ENCODE results near the gene CASK. TPM values are rescaled to one million over a fixed set of nuclear protein-coding genes. Genes with fewer than 3 reads are reported as not detected.

Gene CASK
- total and polyA plus RNA-seq, 8 donors = 7.3 to 82.0 (median 32.3) TPM

DNA sequence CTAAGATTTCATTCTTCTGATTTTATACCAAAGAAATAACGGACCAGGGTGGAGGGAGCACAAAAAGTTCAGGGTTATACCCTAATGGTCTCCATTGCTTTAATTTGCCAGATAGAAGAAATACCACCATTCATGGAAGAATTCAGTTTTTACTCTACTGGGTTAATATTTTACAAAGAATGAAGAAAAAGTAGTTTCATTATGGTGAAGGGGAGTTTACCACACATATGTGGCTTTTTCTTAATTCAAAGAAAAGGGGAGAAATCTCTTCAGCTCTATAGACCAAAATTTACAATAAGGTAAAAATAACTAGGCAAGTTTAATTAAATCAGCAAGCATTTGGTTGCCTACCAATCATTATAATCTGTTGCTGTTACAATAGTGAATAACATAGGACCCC is 37.6 kb downstream of the CASK start:
- H3K9me3 ChIP-seq = no peaks in the 10 kb centered on the region
- DNase-seq = no peak
- no peaks in the 10 kb centered on the region for H3K36me3 ChIP-seq
- H3K27me3 ChIP-seq = no peaks in the 10 kb centered on the region
- H3K4me3 ChIP-seq = no peak overlapping the region
- H3K4me1 ChIP-seq = peaks cover 0 to 5% (median 0%) of the 10 kb centered on the region in 4 donors
- H3K27ac ChIP-seq = no peak overlapping the region
- intact Hi-C loops (cut with DNase I; ENCODE audit: low total_unique reads) = no loop called here
- 72 to 92% (median 88%) methylated on average over 1 of the region's 1 CpG for WGBS, 5 donors
- TF ChIP-seq, protein P1, sequence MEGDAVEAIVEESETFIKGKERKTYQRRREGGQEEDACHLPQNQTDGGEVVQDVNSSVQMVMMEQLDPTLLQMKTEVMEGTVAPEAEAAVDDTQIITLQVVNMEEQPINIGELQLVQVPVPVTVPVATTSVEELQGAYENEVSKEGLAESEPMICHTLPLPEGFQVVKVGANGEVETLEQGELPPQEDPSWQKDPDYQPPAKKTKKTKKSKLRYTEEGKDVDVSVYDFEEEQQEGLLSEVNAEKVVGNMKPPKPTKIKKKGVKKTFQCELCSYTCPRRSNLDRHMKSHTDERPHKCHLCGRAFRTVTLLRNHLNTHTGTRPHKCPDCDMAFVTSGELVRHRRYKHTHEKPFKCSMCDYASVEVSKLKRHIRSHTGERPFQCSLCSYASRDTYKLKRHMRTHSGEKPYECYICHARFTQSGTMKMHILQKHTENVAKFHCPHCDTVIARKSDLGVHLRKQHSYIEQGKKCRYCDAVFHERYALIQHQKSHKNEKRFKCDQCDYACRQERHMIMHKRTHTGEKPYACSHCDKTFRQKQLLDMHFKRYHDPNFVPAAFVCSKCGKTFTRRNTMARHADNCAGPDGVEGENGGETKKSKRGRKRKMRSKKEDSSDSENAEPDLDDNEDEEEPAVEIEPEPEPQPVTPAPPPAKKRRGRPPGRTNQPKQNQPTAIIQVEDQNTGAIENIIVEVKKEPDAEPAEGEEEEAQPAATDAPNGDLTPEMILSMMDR (IDR thresholded peaks at IDR 0.05) = no peak
- TF ChIP-seq EP300 (IDR thresholded peaks at IDR 0.05) (no peak), POLR2AphosphoS5 (IDR thresholded peaks at IDR 0.05) (no peak), POLR2A (IDR thresholded peaks at IDR 0.05) (no peak)

DNA sequence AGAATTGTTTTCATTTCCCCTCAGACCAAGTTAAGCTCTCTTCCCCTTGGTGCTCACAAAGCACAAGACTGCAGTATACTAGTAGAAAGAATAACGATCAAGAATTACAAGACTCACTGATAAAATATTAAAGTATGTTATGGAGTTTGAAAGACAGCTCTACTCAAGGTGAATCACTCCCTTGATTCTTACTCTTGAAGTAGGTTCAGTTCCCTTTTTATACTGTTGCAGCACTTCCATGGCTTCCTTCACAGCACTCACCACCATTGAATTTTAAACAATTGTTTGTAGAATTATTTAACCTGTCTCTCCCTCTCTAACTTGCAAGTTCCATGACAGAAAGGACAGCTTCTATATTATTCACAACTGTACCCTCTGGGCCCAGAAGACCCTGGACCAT is 42.2 kb downstream of the CASK start:
- TF ChIP-seq, protein P1 (IDR thresholded peaks at IDR 0.05) = no peak
- TF ChIP-seq POLR2A (IDR thresholded peaks at IDR 0.05) (no peak), EP300 (IDR thresholded peaks at IDR 0.05) (no peak), POLR2AphosphoS5 (IDR thresholded peaks at IDR 0.05) (no peak)
- peaks cover 0 to 11% (median 0%) of the 10 kb centered on the region in 4 donors for H3K4me1 ChIP-seq
- WGBS, 5 donors = 48 to 82% (median 70%) methylated on average over 1 of the region's 1 CpG

DNA sequence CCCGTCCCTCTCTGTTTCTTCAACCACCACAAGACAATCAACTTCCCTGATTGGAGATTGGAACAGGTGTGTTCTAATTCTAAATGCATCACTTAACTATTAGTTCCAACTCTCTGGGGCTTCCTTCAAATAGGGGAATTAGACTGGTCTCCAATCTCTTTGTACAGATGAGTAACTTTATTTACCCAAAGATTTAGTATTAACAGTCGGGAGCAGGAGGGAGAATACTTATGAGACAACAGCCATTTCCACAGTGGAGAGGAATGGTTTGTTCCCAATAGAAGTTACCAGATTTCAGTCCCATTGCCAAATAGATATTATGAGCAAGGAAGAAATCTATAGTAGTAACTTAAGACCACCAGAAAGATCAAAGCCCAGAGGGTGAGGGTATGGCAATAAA is 46.2 kb downstream of the CASK start:
- no peaks in the 10 kb centered on the region for H3K27me3 ChIP-seq
- H3K9me3 ChIP-seq = no peaks in the 10 kb centered on the region
- DNase-seq = no peak
- H3K27ac ChIP-seq = no peak overlapping the region
- 50 to 71% (median 62%) methylated on average over 2 of the region's 2 CpGs for WGBS, 5 donors
- peaks cover 0 to 11% (median 0%) of the 10 kb centered on the region in 4 donors for H3K4me1 ChIP-seq
- no peak overlapping the region for H3K4me3 ChIP-seq
- intact Hi-C loops (cut with DNase I; ENCODE audit: low total_unique reads) = no loop called here
- TF ChIP-seq, protein P1 (IDR thresholded peaks at IDR 0.05) = no peak
- TF ChIP-seq POLR2A (IDR thresholded peaks at IDR 0.05) = no peak
- no peak for TF ChIP-seq POLR2AphosphoS5 (IDR thresholded peaks at IDR 0.05)
- no peak for TF ChIP-seq EP300 (IDR thresholded peaks at IDR 0.05)
- H3K36me3 ChIP-seq = no peaks in the 10 kb centered on the region

More for the DNA sequence above, 42.2 kb downstream of the CASK start:
- H3K27ac ChIP-seq = no peak overlapping the region
- H3K4me3 ChIP-seq = no peak overlapping the region
- intact Hi-C loops (cut with DNase I; ENCODE audit: low total_unique reads) = no loop called here
- H3K36me3 ChIP-seq = no peaks in the 10 kb centered on the region
- no peaks in the 10 kb centered on the region for H3K9me3 ChIP-seq
- no peaks in the 10 kb centered on the region for H3K27me3 ChIP-seq
- DNase-seq = no peak

DNA sequence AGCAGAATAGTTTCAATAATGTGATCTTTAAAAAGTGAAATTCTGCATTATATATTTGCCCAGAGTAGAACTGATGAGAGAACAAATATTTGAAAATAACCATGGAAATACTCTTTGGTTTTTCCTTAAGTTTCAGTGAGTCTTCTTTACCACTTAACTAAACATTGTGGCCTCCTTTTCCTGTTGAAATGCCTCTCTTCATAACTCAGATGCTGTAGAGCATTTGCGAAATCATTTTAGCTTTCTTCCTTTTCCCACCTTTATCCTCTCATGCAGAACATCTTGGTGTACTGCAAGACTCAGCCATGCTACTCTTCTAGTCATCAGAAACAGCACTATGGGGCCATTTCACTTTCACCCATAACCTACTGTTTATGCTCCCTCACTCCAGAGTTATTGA is 48.2 kb downstream of the CASK start:
- TF ChIP-seq EP300 (IDR thresholded peaks at IDR 0.05) (no peak), POLR2AphosphoS5 (IDR thresholded peaks at IDR 0.05) (no peak), POLR2A (IDR thresholded peaks at IDR 0.05) (no peak)
- TF ChIP-seq, protein P1 (IDR thresholded peaks at IDR 0.05) = no peak
- no peak overlapping the region for H3K27ac ChIP-seq
- H3K4me1 ChIP-seq = peaks cover 0 to 11% (median 7%) of the 10 kb centered on the region in 4 donors
- WGBS, 5 donors = 78 to 100% (median 89%) methylated on average over 1 of the region's 1 CpG
- H3K36me3 ChIP-seq = no peaks in the 10 kb centered on the region
- H3K27me3 ChIP-seq = no peaks in the 10 kb centered on the region
- intact Hi-C loops (cut with DNase I; ENCODE audit: low total_unique reads) = no loop called here
- no peaks in the 10 kb centered on the region for H3K9me3 ChIP-seq
- DNase-seq = no peak
- H3K4me3 ChIP-seq = no peak overlapping the region

All from stomach (tissue), 9 donors.